Measurements from ENCODE around the gene CKMT2.

The CKMT2 gene

DNA sequence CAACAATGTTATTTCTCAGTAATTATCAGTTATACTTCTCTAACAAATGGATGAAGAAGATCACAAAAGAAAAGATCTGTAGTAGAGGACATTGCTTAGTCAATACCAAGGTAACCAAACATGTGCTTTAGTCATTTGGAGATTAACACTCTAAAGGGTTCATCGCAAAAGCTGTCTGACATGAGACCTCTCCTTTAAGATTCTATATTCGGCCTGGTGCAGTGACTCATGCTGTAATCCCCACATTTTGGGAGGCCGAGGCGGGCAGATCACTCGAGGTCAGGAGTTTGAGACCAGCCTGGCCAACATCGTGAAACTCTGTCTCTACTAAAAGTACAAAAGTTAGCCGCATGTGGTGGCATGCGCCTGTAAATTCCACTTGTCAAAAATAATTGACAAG, 18.3 kb upstream of the CKMT2 start:
- no peak for DNase-seq (ENCODE audit: low read depth, low spot score)

DNA sequence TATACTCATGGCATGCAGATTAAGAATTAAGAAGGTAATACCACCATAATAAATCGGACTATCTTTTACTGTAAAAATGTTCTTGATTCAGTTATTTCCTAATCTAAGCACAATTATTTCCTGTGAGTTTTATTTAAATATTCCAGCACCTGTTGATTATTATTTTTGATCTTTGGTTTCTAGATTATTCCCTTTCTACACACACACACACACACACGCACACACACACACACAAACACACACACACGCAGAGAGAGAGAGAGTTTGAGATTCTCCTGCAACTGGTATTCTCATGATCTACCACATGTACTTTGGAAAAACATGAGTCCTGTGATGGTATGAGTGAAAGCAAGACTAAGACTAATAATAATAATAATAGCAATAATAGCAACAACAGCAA, 17.0 kb upstream of the CKMT2 start:
- DNase-seq (ENCODE audit: low read depth, low spot score), result no peak

DNA sequence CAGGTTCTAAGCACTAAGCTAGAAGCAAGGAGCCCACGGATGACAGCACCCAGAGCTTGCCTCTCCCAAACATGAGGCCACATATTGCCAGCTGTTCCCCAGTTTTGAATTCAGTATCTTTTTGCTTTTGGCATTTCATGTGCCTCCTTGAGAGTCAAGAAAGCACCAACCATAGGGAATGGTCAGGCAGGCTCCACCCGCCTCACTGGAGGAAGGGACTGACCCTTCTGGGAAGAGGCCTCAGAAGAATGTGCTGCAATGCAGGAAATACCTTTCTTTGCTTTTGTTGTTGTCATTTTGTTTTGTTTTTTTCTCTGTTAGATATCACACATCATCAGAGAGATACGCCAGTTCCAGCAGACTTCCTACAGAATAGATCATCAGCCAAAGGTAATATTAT, 13.7 kb upstream of the CKMT2 start:
- DNase-seq (ENCODE audit: low read depth, low spot score), result no peak

DNA sequence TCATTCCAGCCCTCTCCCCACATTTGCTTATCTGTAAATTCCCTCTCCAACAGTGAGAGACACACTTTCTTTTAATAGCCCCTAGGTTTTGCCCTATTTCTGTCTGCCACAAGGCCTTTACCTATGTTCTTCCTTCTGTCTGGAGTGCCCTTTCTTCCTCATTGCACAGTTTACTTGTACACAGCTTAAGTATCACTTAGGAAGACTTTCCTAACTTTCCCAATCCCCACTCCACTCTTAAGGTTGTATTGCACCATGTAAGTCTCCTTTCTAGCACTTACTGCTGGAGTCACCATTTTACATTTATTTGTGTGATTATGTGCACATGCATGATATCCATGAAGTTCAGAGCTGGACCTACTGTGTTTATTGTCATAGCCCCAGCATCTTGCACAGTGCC, 10.8 kb upstream of the CKMT2 start:
- DNase-seq (ENCODE audit: low read depth, low spot score), result no peak

DNA sequence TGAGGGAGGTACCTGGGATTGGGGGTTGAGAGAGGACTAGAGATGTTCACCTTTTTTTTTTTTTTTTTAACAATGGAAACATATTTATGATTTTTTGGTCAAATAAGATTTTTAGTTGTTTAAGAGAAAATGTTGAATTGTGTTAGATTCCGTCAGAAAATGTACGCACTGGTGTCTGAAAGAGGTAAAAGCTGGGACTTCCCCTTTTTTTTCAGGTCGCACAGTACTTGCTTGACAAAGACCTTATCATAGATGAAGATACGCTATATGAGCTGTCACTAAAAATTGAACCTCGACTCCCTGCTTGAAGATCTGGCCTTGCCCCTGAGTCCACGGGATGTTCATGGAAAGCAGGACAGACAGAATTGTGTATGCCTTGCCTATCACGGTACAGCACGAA, 7.7 kb upstream of the CKMT2 start:
- DNase-seq (ENCODE audit: low read depth, low spot score), result no peak

DNA sequence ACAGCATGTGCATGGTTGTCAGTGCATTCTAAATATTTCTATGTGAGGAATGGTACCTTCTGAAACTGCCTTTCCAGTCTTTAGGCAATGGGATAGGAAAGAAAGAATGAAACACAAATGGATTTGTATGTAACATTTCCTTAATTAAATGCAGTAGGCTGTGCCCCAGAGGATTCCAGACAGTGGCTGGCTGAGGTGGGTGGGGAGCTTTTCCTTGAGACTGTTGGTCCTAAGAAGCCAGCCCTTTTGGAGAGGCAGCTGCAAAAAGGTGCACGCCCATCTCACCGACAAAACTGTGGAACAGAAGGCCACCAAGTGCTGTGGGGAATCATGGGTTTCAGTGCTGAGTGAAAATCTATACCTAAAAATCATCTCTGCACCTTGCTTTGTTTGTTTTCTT, 6.8 kb upstream of the CKMT2 start:
- no peak for DNase-seq (ENCODE audit: low read depth, low spot score)

DNA sequence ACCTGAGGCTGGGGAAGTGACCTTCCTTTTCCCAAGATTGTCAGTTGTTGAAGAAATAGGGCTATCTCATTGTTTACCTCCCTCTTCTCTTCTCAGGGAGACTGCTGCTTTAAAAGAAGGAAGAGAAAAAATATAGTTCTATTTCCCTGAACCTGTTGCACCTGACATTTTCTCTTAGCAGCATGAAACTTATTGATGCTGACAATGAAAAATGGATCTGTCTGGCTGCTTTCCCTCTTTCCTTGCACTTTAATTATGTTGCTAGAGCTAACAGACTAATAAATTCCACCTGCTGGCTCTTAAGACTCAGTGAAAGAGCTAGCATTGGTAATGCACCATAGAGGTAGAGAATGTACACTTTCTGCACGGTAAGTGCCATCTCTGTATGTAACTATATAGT, 6.2 kb upstream of the CKMT2 start:
- no peak for DNase-seq (ENCODE audit: low read depth, low spot score)

DNA sequence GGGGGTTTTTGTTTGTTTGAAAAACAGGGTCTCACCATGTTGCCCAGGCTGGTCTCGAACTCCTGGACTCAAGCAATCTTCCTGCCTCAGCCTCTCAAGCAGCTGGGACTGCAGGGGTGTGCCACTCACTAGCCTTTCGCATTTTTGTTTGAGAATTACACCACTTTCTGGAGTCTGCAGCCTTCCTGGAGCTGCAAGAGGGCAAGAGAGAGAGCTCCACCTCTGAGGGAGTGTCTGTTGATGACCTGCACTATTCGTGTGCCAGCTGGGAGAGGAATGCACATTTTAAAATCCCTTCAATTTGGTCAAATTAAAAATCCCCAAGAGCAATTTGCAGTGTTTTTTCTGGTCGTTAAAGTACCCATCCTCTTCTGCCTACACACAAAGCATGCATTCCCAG, 5.0 kb upstream of the CKMT2 start:
- DNase-seq (ENCODE audit: low read depth, low spot score), result no peak

DNA sequence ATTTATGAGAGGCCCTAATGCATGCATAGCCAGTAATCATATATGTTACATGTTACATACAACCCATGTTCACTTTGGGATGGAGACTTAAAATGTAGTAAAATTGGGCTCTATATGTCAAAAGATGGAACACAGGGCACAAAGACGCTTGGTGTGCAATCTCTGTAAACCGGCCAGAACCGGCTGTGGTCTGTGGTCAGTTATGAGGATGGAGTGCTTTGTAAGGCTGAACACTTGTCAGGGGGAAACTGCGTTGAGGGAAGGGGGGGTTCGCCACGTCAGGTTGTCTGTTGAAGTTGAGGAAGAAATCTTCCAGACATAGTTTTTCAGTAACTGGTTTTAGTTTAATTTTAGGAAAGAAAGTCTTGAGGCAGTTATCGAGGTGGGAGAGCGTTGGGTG, 2.7 kb upstream of the CKMT2 start:
- no peak for DNase-seq (ENCODE audit: low read depth, low spot score)

DNA sequence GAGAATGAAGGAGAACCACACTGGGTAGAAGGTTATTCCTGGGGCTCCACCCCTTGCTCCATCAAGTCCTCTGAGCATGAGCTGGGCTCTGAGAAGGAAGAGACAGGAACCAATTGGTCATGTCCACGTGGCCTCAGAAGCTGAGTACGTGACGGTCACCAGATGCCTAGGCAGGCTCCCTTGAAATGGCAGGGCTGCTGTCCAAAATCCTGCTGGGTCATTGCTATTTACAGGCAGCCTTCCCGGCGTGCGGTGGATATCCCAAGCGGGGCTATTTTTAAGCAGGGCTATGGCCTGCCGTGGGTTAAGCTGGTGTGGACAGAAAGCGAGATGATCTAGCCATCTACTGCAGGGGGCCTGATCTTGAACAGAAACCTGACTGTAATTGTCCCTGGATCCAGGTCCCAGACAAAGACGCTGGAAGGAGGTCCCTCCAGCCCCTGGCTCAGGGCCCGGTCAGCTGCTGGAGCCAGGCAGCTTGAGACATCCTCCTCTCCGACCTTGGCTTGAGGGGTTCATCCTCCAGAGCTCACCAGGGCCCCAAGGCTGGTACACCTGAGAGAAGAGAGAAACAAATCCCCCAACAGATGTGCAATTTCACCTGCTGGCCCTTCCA, 550 bp upstream of the CKMT2 start:
- DNase-seq (ENCODE audit: low read depth, low spot score), result no peak

DNA sequence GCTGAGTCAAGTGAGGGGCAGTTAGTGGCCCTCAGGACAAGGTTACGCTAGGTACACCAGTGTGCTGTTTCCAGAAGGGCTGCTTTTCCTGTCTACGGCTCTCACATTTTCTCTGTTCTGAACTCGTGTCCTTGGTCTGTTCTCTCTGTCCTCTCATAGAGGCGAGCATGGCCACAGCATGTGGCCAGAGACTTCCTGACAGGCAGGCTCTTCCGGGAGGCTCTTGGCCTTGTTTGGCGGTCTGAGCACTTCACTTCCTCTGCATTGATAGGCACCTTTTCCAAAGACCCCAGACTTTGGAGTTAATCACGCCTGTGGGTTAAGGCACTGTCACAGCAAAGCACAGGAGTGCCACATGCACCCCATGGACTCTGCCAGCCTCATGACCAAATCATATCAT, 1.2 kb downstream of the CKMT2 start:
- no peak for DNase-seq (ENCODE audit: low read depth, low spot score)

DNA sequence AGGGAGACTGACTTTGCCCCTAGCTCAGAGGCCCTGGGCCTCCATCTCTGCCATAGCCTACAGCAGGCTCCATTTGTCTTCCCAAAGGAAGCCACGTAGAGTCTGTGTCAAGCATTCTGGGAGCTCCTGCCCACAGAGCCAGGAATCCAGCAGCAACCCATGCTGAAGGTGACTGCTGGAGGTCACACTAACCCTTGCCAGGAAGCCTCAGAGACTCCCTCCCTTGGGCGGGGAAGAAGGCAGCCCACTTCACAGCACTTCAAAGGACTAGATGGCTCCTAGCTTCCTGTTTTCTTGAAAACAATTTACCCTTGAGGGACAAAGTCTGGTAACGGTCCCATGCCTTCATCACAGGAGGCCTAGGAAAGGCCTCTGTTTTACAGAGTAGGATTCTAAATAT, 1.7 kb downstream of the CKMT2 start:
- no peak for DNase-seq (ENCODE audit: low read depth, low spot score)

DNA sequence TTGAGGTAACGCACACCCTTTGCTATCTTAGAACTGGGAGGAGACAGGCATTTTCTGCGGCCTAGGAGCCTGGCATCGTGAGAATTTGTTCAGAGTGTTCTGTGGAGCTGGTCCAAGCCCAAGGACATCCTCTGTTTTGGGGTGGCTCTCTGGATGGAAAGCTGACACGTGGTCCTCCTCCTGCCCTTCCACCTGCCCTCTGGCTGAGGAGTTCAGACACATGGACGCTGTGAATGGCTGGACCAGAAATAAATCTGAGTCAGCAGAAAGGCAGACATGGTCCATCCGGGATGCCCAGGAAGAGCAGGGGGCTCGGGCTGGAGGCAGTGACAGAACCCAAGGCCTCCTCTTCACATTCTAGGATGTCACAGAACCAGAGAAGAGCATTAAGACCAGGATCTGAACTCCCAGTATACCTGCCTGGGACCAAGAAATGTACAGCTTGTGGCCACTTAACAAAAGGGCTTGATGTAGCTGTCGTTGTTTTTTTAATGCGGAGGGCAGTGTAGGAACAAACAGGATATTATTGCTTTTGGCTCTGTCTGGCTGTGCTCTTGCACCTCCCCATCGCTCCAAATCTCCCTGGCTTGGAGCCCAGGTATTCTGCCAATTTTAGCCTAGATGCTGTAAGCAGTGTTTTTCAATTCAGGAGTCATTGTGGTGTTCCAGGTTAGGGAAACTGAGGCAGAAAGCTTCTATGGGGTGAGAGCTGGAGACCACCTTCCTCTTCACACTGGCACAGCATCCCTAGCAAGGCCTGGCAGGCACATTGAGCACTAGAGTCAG, 2.4 kb downstream of the CKMT2 start:
- DNase-seq (ENCODE audit: low read depth, low spot score), result no peak

DNA sequence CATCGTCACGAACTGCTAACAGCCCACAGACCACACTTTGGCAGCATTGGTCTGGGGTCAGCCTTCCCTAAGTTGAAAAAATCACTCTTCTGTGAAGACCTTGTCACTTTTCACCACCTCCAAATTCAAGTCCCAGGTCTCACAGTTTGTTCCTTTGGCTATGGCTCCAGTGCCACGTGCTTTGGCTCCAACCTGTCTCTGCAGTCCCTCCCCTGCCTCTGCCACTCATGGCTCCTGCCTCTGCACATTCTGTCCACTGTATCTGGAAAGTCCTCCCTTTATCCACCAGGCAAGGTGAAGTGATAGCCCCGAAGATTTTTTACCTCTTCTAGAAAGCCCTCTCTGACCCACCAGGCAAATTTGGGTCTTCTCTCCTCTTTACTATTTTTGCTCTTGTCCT, 5.3 kb downstream of the CKMT2 start:
- no peak for DNase-seq (ENCODE audit: low read depth, low spot score)

DNA sequence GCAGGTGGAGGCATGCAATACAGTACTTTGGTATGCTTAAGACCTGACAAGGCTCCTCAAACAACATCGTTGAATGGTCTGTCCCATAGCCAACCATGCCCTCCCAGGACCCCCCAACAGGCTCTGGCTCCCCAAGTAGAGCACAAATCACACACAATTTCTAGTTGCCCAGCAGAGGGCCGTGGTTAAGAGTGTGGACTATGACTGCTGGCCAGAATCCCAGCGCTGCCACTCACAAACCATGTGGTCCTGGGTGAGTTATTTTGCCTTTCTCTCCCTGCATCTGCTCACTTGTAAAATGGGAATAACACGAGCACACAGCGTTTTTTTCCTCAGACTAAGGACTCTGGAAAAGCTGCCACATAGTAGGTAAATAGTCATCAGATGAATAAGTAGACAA, 6.5 kb downstream of the CKMT2 start:
- no peak for DNase-seq (ENCODE audit: low read depth, low spot score)

DNA sequence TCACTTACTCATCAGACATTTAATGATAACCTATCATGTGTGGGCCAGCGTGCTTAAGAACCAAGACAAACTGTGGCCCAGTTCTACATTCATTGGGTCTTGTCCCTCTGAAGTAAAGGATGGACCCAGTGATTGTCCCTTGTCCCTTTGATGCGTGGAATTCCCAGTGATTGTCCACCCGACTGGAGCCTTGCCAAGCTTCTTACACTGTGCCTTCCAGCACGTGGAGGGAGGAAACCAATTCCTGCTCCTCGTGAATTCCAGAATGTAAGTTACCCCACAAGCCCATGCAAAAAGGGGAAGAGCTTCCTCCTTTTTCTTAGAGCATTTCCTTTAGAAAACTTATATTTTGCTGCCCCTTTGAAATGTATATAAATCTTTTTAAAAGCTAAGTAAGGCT, 7.9 kb downstream of the CKMT2 start:
- DNase-seq (ENCODE audit: low read depth, low spot score), result no peak

DNA sequence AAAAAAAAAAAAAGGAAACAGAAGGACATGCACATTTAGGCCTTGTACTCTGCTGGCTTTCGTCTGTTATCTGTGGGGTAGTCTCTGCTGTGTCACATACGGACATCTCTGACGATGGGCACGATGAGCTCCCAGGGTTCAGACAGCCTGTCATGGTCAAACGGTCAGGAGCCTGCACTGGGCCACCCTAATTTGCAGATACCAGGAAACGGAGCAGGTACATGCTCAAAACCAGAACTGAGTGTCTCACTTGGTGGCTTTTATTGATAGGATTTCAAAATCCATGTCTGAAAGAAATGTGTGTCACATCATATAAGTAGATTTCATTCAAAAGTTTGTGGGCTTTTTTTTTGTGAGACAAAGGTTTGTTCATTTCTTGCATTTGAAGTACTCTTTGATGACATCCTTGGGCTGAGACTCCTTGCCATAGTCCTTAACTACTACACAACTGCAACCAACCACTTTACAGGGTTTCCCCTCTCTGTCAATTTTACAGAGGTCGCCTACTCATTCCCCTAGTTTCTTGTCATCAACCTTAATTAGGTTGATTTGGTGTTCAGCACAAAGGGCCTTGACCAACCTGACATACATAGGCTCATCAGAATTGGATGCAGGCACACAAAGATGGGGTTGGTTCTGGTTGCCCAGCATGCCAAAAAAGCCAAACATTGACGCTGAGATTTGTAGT, 9.0 kb downstream of the CKMT2 start:
- DNase-seq (ENCODE audit: low read depth, low spot score), result no peak

DNA sequence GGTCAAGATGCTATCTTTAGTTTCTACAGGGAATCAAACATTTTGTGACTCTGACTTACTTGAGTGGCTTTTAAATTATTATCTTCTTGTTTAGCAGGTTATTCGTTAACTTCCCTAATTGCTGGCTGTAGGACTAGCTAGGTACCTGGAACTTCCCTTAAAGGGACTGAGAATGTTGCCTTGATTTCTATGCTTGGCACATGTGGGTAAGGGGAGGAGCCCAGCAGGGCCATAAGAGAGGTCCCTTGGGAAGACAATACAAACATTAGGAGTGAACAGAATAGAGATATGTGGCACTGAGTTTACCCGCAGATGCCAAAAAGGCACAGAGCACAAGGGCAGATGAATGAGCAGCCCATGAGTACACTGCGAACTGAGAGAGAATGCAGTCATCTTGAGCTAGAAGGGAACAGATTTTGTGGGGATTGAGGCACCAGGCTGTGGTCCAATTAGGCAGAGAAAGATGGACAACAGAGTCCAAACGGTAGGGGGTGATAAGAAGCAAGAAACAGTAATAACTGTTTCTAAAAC, 9.8 kb downstream of the CKMT2 start:
- DNase-seq (ENCODE audit: low read depth, low spot score), result no peak

DNA sequence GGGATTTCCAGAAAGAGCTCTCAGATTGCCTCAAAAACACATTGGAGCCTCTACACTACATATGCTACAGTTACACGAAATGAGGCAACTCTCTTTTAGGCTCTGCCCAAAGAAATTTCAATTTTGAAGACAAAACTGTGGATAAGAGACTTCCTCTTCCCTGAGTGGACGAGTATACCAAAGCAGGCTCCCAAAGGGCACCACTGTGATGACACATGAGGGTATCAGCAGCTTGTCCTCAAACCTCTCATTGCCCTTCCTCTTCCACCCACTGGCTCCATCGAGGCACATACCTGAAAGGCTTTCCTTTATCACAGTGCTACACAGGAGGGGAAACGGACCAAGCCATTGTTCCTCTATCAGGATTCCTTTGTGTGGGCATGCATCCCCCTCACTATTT, 11.3 kb downstream of the CKMT2 start:
- DNase-seq (ENCODE audit: low read depth, low spot score), result no peak

DNA sequence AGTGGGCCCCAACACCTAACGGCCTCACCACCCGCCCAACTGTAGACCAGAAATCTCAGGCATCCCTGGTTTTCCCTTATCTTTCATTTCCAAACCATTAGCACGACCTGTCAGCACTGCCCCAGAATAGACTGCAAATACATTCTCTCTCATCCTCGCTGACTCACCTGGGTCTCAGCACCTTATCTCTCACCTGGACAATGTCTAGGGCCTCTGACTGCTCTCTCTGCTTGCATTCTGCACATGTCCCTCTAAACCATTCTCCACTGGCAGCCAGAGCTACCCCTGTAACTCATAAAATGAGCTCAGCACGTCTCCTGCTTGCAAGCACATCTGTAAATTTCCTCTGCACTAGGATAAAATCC, 12.7 kb downstream of the CKMT2 start:
- DNase-seq (ENCODE audit: low read depth, low spot score), result no peak

DNA sequence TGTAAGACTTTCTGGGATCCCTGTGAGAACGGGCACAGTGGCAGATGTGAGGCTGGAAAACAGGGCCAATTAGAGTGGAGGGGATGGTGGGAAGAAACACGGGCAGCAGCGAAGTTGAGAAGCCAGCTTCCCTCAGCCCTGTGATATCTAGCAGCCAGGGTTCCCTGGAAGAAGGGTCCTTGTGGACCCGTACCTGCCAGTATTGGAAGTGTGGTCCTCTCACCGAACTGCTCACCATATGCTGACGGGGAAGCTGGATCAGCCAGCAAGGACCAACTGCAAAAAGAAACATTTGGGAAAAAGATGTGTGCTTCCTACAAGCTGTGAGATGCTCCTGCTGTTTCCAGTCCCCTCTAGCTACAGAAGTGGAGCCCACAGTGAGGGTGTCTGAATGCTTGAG, 13.6 kb downstream of the CKMT2 start:
- DNase-seq (ENCODE audit: low read depth, low spot score), result no peak

DNA sequence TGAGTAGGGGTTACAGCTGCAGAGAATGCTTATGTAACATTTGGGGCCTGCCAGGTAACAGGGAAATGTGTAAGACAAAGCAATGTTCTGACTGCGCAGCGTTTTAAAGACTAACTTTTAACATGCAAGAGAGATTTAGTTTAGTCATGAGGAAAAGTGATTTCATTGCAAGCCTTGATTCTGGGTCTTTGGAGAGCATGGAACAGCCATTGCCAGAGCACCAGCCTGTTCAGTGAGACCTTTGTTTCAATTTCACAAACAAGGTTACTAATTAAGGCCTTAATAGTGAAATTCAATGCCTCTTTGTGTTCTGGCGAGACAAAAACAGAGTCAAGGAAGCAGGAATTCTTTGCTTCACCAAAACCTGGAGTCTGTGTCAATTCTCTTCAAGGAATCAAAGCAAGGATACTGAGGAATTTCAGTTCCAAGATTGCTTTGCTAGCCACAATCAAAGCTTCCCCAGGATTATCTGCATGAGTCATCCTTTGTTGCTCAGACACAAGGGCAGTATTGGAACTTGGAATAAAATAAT, 14.4 kb downstream of the CKMT2 start:
- DNase-seq (ENCODE audit: low read depth, low spot score), result no peak

DNA sequence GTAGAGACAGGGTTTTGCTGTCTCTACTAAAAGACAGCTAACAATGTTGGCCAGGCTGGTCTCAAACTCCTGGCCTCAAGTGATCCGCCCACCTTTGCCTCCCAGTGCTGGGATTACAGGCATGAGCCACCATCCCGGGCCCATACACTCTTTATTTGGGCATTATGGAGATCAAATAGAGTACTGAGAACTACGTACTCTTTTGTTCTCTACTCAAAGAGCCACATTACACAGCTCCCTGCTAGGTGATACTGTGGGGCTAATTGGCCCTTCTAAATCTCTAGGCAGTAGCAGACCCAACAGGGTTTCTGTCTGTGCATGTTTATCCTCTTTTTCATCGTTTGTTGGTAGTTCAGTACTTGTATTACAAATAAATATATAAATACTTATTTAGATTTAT, 16.1 kb downstream of the CKMT2 start:
- DNase-seq (ENCODE audit: low read depth, low spot score), result no peak

Data from activated CD4-positive, CD25-positive, alpha-beta regulatory T cell treated with anti-CD3 and anti-CD28 coated beads, Interleukin-2, amount 50 U/mL, for 16 hours (primary cell).